NCI-H526 (cell line): ENCODE results near the gene MCEE.
"Not testable (repeated sequence)": the region's sequence is repeated elsewhere in the genome, so short reads cannot be mapped to it uniquely, and the experiment has no call there.

Source experiments
- DNase-seq, 2 experiments: peaks; one replicate each; lab custom pipeline; 2025; lab: John Stamatoyannopoulos, UW

MCEE gene

DNA sequence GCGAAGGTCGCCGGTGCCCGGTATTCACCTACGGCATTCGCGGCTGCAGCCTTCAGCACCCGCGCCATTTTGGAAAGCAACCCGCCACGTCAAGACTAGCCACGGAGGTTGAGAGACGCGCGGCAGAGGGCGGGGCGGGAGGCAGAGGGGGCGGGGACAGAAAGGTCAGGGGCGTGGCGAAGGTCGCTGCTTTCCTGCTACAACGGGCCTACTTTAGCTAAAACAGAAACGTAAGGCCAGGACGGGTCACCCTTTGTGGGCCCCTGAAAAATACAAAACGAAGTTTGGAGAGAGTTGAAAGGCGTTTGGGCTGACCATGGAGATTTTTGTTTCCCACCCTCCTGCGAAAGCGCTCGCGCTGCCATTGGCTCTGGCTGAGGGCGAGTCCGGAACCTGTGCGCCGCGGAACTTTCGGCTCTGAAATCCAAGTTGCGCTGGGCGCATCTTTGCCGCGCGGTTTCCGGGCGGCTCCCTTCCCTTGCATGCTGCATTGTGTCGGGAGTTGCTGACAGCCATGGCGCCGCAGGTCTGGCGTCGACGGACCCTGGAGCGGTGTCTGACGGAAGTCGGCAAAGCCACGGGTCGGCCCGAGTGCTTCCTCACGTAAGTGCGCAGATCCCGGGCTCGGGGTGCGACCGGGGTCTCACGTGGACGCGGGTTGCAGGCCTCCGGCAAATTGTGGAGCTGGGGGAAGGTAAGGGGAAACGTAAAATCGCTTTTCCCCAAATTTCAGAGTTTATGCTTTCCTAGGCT, at the start of gene MCEE, which contains the start of gene MPHOSPH10:
TSS of gene MCEE (minus strand) at position 78 of the 753 bp plus-strand sequence. CDS start at position 68, 10 bp downstream.
TSS of gene MPHOSPH10 (plus strand) at position 483 of the 753 bp plus-strand sequence. CDS start at position 515, 32 bp downstream.
- peak; percentile 87 to 95 for DNase-seq

DNA sequence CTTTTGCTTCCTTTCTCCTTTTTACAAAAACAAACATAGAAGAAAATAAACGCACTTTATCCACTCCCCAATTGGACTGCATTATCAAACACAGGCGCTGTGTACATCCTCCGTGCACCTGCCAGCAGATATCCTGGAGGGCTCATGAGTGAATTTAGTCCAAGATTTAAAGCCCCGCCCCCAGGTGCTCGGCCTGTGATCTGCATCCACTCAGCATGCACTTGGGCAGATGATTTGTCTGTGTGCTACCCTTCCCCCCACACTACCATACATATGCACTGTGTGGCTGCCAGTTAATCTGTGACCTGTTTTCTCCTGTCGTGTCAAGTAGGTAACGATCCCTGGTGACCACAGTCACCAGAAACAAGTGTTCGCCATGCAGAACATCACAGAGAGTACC, 48.8 kb upstream of the MCEE start:
- DNase-seq = peak in 1 of 2 experiments; percentile 29

DNA sequence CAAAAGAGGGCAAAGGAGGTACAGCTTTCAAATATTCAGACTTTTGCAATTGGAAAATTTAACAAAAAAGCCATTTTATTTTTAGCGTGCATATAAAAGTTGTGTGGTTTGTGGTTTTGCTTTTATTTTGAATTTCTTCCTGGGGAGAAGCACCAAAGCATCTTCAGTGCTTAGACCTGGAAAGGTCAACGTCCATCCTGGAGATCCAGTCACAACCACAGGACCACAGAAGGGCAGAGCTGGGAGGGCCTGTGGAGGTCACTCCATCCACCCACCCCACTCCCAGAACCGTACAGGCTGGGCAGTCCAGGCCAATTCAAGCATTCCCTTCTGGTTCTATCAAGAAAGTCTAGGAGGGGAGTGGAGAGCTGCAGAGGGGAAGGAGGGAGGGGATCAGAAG, 44.2 kb upstream of the MCEE start:
- no peak for DNase-seq

DNA sequence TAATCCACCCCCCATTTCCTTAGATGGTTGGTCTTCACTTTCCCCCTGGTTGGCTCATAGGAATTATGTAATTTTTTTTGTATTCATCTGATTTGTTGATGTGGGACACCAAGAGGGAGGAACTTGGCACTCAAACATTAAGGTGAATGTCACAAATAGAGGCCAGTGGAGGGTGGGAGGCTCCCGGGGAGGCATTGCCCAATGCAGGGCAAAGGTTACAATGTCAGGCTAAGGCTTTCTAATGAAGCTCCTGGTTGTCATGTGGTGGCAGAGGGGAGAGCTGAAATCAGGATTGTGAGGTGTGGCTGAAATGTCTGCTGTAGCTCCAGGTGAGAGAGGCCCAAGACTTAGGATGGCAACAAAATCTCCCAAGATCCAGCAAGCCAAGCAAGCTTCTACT, 43.1 kb upstream of the MCEE start:
- no peak for DNase-seq

DNA sequence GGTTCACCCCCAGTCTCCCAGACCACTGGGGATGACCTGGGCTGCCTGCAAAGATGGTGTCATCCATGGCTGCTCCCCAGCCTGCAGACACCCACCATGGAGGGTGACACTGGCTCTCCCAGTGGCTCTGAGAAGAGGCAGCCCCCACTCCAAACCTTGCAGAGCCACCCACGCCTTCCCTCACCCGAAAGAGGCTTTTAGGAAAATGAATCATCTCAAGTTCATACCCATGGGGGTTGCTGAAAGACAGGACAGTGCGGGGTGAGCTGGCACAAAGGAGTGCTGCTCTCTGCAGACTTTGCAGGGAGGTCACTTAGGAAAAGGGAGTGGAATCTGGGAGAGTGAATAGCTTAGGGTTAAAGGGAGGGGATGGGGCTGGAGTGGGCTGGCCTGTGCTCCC, 36.8 kb upstream of the MCEE start:
- DNase-seq = no peak

DNA sequence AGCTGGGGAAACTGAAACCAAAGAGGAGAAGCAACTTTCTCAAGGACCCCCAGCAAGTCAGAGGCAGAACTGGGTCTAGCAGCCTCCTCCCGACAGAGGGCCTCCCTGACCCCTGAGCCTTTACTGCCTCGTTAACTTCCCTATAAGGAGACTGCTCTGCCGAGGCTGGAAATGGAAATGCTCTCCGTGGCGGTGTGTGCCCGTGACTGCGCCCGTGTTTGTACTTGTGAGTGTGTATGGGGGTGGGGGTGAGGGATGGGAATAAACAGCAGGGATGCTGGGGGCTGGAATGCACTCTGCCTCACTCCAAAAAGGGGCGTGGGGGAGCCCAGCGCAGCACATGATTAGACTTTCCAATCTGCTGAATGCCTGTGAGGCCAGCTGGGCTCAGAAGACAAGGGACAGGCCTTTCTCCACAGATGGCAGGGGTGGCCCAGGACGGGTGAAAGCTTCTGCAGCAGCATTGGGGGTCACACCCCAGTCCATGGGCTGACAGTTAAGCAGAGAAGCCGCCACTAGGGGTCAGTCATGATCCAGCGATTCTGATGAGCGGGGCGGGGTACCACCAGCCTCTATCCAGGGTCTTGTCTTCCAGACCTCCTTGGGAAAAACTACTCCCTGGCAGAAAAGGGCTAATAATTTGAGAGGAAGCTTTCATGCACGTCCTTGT, 27.2 kb upstream of the MCEE start:
- peak; percentile 30 to 78 for DNase-seq

DNA sequence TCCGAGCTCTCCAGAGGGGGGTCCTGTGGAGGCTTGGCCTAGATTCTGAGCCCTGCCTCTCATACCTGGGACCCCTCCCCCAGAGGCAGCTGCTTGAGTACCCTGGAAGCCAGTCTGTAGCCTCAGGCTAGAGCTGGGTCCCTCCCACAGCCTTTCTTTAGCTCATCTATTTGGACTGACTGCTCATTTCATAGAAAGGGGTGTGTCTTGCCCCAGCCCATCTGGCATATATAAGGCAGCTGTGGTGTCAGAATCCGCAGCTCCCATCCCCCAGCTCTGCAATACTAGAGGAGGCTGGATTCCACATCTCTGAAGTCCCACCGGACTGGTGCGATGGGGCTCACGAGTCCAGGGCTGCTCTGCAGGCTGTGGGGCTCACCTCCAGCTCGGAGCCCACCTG, 26.5 kb upstream of the MCEE start:
- peak; percentile 35 to 61 for DNase-seq

DNA sequence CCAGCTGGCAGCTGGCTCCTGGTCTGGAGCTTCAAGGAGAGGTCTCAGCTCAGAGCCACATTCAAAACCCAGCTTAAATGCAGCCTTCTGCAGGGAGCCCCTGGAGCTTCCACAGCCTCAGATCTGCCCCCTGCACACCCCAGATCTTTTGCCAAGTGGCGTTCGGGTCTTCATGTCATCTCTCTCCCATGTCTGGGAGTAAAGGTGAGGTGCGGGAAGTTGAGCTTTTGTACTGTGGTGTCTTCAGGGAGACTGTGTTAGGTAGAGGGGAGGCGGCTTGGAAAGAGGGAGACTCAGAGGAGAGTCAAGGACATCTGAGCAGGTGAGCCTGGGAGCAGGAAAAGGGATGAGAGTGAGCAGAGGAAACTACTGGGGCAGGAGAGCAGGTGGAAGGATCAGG, 25.8 kb upstream of the MCEE start:
- DNase-seq = no peak

DNA sequence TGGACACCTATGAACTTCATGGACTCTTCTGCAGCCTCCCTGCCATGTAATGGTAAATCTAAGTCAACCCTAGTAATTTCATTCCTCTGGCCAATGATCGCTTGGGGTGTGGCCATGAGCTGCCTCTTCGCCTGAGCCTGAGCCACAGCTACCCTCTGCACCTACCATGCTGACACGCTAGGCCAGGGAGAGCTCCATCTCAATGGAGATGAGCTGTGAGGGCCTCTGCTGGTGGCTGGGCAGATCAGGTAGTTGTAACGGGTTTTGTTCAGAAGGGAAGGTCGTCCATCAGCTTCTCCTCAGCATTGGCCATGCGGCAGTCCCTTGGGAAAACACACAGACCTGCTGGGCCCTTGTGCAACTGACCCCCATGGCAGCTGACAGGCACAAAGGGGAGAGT, 24.8 kb upstream of the MCEE start:
- peak in 1 of 2 experiments; percentile 50 for DNase-seq

DNA sequence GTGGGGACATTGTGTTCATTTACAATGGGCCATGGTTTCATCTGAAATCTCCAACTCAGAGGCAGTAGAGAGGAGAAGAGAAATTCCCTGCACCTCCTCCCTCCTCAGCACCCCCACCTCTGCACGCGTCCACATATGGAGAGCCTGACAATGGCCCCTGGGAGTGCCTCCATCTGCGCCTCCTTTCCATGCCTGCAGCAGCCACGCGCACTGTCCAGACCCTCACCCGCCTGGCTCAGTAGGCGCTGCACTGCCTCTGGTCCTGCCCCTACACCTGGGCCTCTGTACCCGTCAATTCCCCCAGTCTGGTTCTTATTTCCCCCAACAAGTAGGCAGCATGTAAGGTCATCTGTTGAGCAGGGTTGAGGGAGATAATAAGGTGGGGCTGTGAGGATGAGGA, 24.2 kb upstream of the MCEE start:
- DNase-seq = no peak

DNA sequence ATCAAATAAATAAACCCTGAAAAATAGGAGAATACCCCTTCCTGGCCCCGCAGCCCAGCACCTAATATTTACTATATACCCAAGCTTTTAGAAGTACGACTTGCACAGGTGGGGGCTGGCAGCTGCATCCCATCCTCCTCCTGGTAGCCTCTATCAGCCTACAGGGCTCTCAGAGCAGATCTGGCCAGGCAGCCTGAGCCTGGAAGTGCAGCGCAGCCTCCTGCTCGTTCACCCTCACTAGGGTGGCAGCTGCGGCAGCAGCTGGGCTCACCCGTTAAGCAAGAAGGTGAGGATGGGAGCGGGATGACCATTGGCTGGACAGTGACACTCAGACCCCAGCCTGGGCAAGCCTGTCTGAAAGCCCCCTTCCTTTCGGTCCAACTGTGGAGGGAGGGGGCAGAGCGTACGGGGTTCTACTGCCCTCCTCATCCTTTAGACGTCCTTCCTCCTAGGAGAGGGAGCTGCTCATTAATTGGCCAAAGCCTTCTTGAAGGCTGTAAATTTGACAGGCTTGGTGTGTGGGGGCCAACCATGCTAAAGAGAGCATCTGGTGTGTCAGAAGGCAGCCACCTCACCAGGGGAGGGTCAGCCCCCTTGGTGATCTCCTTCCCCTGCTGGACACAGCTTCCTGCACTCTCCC, 23.7 kb upstream of the MCEE start:
- DNase-seq = no peak

DNA sequence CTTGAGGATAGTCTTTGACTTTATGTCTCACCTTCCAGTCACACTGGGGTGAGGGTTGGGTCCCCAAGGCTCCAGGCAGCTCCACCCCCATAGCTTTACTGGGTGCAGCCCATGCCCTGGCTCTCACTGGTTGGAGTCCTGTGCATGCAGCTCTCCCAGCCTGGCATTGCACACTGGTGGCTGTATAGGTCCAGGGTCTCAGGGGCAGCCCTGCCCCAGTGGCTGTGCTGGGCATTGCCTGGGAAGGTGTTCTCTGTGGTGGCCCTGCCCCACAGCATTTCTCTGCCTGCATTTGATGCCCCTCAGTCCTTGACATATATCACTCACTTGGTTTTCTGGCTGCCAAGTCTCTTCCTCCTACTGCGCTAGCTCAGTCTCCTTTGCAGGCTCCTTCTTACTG, 21.6 kb upstream of the MCEE start:
- no peak for DNase-seq

DNA sequence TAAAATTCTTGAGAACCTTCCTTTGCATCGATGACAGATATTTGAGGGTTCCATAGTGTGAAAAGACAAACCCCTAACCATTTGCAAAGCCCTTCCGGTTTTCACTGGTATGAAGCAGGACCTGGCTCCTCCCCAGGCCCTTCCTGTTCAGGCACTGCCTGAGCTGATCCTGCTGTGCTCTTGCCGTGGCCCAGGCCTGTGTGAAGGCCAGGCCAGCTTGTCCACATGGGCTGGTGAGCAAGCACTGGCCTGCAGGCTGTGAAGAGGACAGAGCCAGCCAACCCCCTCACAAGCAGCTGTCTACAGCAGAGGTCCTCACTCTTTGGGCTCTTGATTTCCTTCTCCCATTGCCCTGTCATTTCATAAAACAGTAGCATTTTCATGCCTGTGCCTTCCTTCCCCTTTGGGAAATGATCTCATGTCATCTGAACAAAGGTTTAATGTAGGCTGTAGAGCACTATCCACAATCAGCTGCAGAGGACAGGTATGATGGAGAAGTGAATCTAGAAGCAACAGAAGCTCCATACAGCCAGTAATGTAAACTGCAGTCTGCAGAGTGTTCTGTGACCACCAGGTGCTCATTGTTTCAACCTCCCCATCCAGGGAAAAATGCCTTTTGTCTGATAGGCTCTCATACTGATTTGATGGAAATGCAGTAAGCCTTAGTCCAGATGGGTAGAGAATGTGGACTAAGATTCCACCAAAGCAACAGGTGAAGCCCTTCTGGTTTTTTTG, 20.2 kb upstream of the MCEE start:
- DNase-seq = no peak

DNA sequence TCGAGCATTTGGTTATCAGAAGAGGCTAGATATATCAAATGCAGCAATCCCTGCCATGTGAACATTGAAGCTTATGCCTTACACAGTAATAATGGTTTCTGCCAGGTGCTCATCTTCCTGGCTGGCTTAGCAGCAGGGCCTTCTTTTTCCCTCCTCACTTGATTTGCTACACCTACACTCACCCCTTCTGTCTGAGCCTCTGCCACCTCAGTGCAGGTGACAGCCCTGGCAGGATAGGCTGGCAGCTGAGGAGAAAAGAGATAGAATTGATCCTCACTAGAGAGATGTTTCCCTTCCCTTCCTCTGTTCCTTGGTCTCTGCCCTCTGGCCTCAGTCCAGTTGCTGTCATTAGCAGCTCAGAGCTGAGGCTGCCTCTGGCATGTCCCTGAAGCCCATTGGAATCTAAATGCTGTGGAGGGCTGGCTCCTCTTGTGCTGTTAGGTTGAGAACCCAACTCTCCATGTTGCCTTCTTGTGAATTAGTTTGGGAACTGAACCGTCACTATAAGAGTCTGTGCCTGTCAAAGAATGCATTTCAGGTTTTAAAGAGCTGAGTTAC, 18.6 kb upstream of the MCEE start:
- DNase-seq = no peak

DNA sequence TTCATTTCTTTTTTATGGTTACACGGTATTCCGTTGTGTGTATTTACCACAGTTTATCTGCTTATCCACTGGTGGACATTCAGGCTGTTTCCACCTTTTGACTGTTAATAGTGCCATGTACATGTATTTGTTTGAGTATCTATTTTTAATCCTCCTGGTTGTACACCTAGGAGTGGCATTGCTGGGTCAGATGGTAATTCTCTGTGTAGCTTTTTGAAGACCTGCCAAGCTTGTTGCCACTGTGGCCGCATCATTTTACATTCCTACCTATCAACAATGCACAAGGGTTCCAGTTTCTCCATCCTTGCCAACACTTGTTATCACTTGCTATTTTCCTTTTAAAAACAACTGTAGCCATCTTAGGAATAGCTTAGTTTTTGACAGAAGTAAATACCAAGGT, 13.8 kb upstream of the MCEE start:
- no peak for DNase-seq

DNA sequence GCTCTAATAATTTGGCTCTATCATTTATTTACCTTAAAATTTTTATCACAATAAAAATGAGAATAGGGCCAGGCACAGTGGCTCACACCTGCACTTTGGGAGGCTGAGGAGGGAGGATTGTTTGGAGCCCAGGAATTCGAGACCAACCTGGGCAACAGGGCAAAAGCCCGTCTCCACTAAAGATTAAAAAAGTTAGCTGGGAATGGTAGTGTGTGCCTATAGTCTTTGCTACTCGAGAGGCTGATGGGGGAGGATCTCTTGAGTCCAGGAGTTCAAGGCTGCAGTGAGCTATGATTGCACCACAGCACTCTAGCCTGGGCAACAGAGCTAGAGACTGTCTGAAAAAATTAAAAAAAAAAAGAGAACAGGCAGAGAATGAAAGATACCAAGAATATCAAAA, 6.1 kb upstream of the MCEE start:
- no peak for DNase-seq

DNA sequence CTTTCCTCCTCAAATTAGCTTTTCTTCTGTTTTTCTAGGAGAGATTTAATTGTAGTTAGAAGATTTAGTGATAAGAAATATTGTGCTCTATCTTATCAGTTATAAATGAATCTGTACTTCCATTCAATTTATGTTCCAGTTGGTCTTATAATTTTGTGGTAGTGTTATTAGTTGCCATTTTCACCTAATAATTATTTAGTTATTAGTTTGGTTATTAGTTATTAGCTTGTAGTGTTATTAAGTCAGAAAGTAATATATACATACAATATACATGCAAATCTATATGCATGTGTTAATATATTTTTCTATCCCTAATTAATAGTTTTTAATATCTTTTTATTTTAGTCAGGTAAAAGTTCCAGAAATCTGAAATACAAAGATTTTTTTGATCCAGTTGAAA, 3.6 kb upstream of the MCEE start:
- DNase-seq = no peak

DNA sequence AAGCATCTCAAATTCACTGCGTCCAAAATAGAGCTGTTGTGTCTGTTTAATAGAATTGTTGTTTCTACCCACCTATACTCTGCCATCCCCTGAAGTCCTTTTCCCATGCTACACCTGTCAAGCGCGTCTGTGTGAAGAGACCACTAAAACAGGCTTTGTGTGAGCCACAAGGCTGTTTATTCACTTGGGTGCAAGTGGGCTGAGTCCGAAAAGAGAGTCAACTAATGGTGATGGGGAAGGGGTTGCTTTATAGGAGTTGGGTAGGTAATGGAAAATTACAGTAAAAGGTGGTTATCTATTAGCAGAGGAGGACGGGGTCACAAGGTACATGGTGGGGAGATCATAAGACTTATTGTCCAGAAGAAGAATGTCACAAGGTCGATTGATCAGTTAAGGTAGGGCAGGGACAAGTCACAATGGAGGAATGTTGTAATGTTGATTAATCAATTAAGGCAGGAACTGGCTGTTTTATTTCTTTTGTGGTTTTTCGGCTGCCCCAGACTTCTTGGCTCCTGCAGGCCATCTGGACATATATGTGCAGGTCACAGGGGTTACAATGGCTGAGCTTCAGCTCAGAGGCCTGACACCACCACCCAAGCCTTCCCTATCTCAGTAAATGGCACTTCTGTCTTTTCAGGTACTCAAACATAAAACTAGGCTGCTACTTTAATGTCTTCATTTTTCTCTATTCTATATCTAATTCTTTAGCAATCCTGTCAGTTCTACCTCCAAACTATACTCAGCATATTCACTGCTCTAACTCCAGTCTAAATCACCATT, 1.5 kb upstream of the MCEE start:
- not testable (repeated sequence) for DNase-seq

DNA sequence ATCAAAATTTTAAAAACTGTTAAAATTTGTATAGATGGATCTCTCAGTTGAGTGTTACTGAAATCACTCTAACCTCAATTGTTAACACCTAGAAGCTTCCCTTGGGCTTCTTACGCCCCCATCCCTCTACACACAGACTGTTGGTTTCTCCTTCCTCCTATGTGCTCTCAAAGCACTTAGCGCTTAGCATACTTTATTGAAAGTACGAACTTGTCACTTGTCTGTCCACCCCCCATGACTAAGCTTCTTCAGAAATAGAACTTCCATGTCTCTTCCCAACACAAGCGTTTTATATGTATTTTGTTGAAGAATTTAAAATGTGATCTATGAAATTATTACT, 846 bp upstream of the MCEE start:
- peak in 1 of 2 experiments; percentile 63 for DNase-seq

DNA sequence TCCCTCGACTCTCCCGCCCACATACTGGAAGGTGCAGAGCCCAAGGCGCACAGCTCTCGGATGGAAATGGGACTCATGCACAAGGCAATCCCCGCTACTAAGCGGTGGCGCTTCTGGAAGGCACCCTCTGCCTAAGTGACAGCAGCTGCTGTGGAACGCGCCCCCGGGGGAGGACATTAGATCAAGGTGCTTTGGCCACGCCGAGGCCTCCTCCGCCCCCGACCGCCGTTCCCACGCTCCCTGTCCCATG, 202 bp downstream of the MCEE start:
- DNase-seq = peak; percentile 75 to 89

DNA sequence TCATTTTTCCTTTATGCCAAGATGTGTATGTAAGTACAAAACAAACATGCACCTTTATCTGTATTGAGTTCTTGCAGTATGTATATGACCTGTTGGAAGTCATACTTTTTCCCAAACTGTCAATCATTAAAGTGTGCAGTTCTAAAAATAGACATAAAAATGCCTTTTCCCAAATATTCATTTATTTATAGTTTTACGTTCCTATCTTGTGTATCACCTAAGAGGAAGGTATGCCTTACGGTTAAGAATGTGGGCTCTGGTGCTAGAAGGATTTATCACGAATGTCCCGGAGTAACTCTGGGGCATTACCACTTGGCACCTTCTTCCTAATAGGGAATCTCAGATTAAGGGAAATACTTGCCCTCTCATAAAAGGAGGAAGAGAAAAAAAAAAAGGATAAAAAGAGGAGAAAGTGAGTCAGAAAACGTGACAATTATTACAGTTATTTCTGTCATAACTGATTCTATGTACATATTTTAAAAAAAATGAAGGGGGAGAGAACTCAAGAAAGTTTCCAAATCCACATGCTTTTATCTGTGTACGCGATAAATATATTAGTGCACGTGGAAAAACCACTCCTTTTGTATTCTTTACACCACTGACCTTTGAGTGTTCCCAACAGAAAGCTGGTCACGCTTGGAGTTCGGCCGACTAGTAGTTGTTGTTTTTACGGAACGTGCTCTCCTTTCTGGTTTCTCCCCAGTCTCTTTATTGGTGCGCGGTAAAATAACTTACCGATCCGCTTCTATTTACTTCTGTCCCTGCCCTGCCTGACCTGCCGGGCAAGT, 721 bp downstream of the MCEE start:
- DNase-seq = no peak
